Measurements from ENCODE around the gene RPL22.

- TF ChIP-seq CTCF (conservative IDR thresholded peaks at IDR 0.05; ENCODE audit: low read depth, low read length) (no peak), EZH2 (IDR thresholded peaks at IDR 0.05; ENCODE audit: borderline replicate concordance, low read depth, low read length, poor library complexity, severe bottlenecking) (no peak)
These were observed 37.1 kb downstream of the RPL22 start for GRCh38 chr1:6162341-6162740.
